ENCODE results near the gene RNFT2. TPM values are rescaled to one million over a fixed set of nuclear protein-coding genes. Genes with fewer than 3 reads are reported as not detected.

The RNFT2 gene
- total RNA-seq, 2 donors from 2014 or later = 6.3 to 11.8 TPM

- Histone ChIP-seq H3K4me1 (no peaks in the 10 kb centered on the region), H3K9me3 (no peaks in the 10 kb centered on the region), H3K27me3 (no peaks in the 10 kb centered on the region), H3K4me3 (no peak overlapping the region), H3K36me3 (no peaks in the 10 kb centered on the region), H3K9ac (ENCODE audit: low read depth in 2 of 2, low read length in 2 of 2) (no peak overlapping the region), H3K27ac (no peak overlapping the region)
- no peak for TF ChIP-seq CTCF (IDR thresholded peaks at IDR 0.05)
- intact Hi-C loops (cut with DNase I) = no loop called here
- DNase-seq = no peak
These were observed 111.1 kb downstream of the RNFT2 start for GRCh38 chr12:116849216-116849615.

- intact Hi-C loops (cut with DNase I) = no loop called here
- TF ChIP-seq CTCF (IDR thresholded peaks at IDR 0.05) = no peak
- Histone ChIP-seq H3K4me3 (no peak overlapping the region), H3K36me3 (no peaks in the 10 kb centered on the region), H3K9me3 (no peaks in the 10 kb centered on the region), H3K27me3 (no peaks in the 10 kb centered on the region), H3K4me1 (no peaks in the 10 kb centered on the region), H3K9ac (ENCODE audit: low read depth in 2 of 2, low read length in 2 of 2) (no peak overlapping the region), H3K27ac (no peak overlapping the region)
- DNase-seq = no peak
These were observed 114.2 kb downstream of the RNFT2 start for GRCh38 chr12:116852303-116852702.

GRCh38 chr12:116853507-116853906 is 115.4 kb downstream of the RNFT2 start:
- no peak overlapping the region for H3K9ac ChIP-seq (ENCODE audit: low read depth in 2 of 2, low read length in 2 of 2)
- no peak for DNase-seq
- H3K27me3 ChIP-seq = no peaks in the 10 kb centered on the region
- intact Hi-C loops (cut with DNase I) = no loop called here
- no peak overlapping the region for H3K27ac ChIP-seq
- no peaks in the 10 kb centered on the region for H3K9me3 ChIP-seq
- no peaks in the 10 kb centered on the region for H3K36me3 ChIP-seq
- H3K4me1 ChIP-seq = no peaks in the 10 kb centered on the region
- no peak for TF ChIP-seq CTCF (IDR thresholded peaks at IDR 0.05)
- H3K4me3 ChIP-seq = no peak overlapping the region

GRCh38 chr12:116855744-116856470 is 117.8 kb downstream of the RNFT2 start:
- H3K4me1 ChIP-seq = no peaks in the 10 kb centered on the region
- intact Hi-C loops (cut with DNase I) = no loop called here
- peak overlapping the region in 1 of 2 donors; percentile 59 for H3K9ac ChIP-seq (ENCODE audit: low read depth in 2 of 2, low read length in 2 of 2)
- H3K27ac ChIP-seq = no peak overlapping the region
- H3K27me3 ChIP-seq = no peaks in the 10 kb centered on the region
- H3K9me3 ChIP-seq = no peaks in the 10 kb centered on the region
- peak; percentile 82 for DNase-seq
- no peaks in the 10 kb centered on the region for H3K36me3 ChIP-seq
- H3K4me3 ChIP-seq = no peak overlapping the region
- TF ChIP-seq CTCF (IDR thresholded peaks at IDR 0.05) = no peak

- no peak overlapping the region for H3K27ac ChIP-seq
- no peaks in the 10 kb centered on the region for H3K36me3 ChIP-seq
- no peaks in the 10 kb centered on the region for H3K9me3 ChIP-seq
- TF ChIP-seq CTCF (IDR thresholded peaks at IDR 0.05) = no peak
- H3K4me3 ChIP-seq = no peak overlapping the region
- intact Hi-C loops (cut with DNase I) = no loop called here
- H3K4me1 ChIP-seq = no peaks in the 10 kb centered on the region
- no peaks in the 10 kb centered on the region for H3K27me3 ChIP-seq
- H3K9ac ChIP-seq (ENCODE audit: low read depth in 2 of 2, low read length in 2 of 2) = no peak overlapping the region
- peak; percentile 75 for DNase-seq
These were observed 118.6 kb downstream of the RNFT2 start for GRCh38 chr12:116856729-116857128.

Measured in colonic mucosa (tissue), 4 donors.